ENCODE measurements around the gene NMD3. TPM values are rescaled to one million over a fixed set of nuclear protein-coding genes. Genes with fewer than 3 reads are reported as not detected.

The NMD3 gene
- total and polyA plus RNA-seq, 2 of the 13 experiments (the other 11 are each of a cell fraction or from before 2014, with no cell fraction given), result 44.2 to 55.2 TPM

DNA sequence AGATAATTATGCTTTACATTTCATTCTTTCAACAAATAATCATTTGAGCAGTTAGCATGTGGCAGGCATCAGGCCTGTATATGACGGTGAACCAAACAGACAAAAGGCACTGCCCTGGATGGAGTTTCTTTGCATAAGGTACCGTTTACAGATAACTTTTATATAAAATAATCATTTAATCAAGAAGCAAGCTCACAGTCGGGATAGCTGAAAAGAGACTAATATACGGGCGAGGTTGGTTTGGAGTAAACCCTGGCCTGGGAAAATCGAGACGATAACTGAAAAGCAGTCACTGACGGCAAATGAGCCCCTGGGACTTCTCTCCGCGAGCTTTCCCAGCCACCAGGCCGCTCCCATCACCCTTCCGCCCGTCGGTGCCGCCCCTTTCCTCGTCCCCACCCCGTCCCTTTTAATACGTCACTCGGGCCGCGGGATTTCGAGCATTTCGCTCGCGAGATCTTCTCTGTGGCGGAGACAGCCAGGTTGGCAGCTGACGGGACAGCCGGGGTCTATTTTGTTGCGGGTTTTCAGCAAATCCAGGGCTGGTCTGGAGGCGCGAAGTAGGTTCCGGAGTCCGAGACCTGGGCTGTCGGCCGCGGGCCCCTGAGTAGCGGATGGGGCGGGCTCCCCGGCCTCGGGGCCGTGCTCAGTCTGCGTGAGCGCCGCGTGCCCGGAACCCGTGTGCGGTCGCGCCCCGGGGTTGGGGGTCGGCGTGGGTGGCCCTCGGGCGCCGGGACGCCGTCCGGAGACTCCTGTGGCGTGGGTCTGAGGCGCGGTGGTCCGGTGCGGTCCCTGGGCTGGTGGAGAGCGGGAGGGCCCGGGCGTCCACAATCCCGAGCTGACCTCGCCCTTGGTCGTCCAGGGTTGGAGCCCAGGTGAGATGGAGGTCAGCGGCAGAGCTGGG is at the start of gene NMD3 (continued):
- TF ChIP-seq, protein P1, sequence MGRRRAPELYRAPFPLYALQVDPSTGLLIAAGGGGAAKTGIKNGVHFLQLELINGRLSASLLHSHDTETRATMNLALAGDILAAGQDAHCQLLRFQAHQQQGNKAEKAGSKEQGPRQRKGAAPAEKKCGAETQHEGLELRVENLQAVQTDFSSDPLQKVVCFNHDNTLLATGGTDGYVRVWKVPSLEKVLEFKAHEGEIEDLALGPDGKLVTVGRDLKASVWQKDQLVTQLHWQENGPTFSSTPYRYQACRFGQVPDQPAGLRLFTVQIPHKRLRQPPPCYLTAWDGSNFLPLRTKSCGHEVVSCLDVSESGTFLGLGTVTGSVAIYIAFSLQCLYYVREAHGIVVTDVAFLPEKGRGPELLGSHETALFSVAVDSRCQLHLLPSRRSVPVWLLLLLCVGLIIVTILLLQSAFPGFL (CRISPR knock-in tag; IDR thresholded peaks at IDR 0.05), result no peak
- TF ChIP-seq ARID2 (CRISPR knock-in tag; IDR thresholded peaks at IDR 0.05; ENCODE audit: borderline replicate concordance), result no peak
- TF ChIP-seq, protein P2, sequence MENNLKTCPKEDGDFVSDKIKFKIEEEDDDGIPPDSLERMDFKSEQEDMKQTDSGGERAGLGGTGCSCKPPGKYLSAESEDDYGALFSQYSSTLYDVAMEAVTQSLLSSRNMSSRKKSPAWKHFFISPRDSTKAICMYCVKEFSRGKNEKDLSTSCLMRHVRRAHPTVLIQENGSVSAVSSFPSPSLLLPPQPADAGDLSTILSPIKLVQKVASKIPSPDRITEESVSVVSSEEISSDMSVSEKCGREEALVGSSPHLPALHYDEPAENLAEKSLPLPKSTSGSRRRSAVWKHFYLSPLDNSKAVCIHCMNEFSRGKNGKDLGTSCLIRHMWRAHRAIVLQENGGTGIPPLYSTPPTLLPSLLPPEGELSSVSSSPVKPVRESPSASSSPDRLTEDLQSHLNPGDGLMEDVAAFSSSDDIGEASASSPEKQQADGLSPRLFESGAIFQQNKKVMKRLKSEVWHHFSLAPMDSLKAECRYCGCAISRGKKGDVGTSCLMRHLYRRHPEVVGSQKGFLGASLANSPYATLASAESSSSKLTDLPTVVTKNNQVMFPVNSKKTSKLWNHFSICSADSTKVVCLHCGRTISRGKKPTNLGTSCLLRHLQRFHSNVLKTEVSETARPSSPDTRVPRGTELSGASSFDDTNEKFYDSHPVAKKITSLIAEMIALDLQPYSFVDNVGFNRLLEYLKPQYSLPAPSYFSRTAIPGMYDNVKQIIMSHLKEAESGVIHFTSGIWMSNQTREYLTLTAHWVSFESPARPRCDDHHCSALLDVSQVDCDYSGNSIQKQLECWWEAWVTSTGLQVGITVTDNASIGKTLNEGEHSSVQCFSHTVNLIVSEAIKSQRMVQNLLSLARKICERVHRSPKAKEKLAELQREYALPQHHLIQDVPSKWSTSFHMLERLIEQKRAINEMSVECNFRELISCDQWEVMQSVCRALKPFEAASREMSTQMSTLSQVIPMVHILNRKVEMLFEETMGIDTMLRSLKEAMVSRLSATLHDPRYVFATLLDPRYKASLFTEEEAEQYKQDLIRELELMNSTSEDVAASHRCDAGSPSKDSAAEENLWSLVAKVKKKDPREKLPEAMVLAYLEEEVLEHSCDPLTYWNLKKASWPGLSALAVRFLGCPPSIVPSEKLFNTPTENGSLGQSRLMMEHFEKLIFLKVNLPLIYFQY (CRISPR knock-in tag; IDR thresholded peaks at IDR 0.05; ENCODE audit: borderline replicate concordance), result peak; percentile 23; the same call in 1 of the 2 replicates
- TF ChIP-seq, protein P3, sequence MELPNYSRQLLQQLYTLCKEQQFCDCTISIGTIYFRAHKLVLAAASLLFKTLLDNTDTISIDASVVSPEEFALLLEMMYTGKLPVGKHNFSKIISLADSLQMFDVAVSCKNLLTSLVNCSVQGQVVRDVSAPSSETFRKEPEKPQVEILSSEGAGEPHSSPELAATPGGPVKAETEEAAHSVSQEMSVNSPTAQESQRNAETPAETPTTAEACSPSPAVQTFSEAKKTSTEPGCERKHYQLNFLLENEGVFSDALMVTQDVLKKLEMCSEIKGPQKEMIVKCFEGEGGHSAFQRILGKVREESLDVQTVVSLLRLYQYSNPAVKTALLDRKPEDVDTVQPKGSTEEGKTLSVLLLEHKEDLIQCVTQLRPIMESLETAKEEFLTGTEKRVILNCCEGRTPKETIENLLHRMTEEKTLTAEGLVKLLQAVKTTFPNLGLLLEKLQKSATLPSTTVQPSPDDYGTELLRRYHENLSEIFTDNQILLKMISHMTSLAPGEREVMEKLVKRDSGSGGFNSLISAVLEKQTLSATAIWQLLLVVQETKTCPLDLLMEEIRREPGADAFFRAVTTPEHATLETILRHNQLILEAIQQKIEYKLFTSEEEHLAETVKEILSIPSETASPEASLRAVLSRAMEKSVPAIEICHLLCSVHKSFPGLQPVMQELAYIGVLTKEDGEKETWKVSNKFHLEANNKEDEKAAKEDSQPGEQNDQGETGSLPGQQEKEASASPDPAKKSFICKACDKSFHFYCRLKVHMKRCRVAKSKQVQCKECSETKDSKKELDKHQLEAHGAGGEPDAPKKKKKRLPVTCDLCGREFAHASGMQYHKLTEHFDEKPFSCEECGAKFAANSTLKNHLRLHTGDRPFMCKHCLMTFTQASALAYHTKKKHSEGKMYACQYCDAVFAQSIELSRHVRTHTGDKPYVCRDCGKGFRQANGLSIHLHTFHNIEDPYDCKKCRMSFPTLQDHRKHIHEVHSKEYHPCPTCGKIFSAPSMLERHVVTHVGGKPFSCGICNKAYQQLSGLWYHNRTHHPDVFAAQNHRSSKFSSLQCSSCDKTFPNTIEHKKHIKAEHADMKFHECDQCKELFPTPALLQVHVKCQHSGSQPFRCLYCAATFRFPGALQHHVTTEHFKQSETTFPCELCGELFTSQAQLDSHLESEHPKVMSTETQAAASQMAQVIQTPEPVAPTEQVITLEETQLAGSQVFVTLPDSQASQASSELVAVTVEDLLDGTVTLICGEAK (IDR thresholded peaks at IDR 0.05), result no peak
- TF ChIP-seq, protein P3 (CRISPR knock-in tag; IDR thresholded peaks at IDR 0.05), result peak; percentile 69; the same call in 1 of the 2 replicates
- peak; percentile 20; the same call in 1 of the 2 replicates for TF ChIP-seq MAZ (IDR thresholded peaks at IDR 0.05; ENCODE audit: borderline replicate concordance, low read depth, low read length)
- TF ChIP-seq MAZ (CRISPR knock-in tag; IDR thresholded peaks at IDR 0.05; ENCODE audit: low read depth), result peak; percentile 58
- TF ChIP-seq ZSCAN30 (CRISPR knock-in tag; IDR thresholded peaks at IDR 0.05), result no peak
- peak; percentile 74; the same call in 1 of the 2 replicates for TF ChIP-seq ZNF138 (CRISPR knock-in tag; IDR thresholded peaks at IDR 0.05; ENCODE audit: low read depth)
- peak; percentile 81; the same call in 1 of the 2 replicates for TF ChIP-seq ZBTB20 (CRISPR knock-in tag; IDR thresholded peaks at IDR 0.05; ENCODE audit: borderline replicate concordance, low read depth)
- TF ChIP-seq ATF1 (CRISPR knock-in tag; IDR thresholded peaks at IDR 0.05), result peak; percentile 85
- no peak for TF ChIP-seq TCF12 (IDR thresholded peaks at IDR 0.05)
- TF ChIP-seq TCF12 (CRISPR knock-in tag; IDR thresholded peaks at IDR 0.05), result 0 out of 2 replicates have a peak, but pooled peaks have one; percentile 70
- peak; percentile 54; the same call in 1 of the 2 replicates for TF ChIP-seq RFXAP (CRISPR knock-in tag; IDR thresholded peaks at IDR 0.05; ENCODE audit: borderline replicate concordance)
